ENCODE data around the gene SMG6. TPM values are rescaled to one million over a fixed set of nuclear protein-coding genes. Genes with fewer than 3 reads are reported as not detected.

Gene SMG6
- total RNA-seq, 1 donor from 2014 or later, result 26.3 TPM

DNA sequence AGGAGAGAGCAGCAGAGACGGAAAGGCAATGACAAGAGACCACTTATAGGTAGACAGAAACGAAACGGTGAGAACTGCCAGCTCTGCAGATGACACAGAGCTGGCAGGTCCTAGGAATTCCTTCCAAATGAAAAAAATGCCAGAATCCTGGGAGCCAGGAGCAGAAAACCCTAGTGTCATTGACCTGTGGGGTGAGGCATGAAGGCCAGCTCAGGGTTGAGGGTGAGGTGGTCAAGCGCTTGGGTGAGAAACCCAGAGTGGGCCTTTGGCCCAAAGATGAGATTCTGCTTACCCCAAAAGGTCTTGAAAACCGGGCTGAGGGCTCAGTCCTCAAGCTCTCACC is 239.5 kb downstream of the SMG6 start:
- no peak for DNase-seq (ENCODE audit: low read depth in 2 of 2)

DNA sequence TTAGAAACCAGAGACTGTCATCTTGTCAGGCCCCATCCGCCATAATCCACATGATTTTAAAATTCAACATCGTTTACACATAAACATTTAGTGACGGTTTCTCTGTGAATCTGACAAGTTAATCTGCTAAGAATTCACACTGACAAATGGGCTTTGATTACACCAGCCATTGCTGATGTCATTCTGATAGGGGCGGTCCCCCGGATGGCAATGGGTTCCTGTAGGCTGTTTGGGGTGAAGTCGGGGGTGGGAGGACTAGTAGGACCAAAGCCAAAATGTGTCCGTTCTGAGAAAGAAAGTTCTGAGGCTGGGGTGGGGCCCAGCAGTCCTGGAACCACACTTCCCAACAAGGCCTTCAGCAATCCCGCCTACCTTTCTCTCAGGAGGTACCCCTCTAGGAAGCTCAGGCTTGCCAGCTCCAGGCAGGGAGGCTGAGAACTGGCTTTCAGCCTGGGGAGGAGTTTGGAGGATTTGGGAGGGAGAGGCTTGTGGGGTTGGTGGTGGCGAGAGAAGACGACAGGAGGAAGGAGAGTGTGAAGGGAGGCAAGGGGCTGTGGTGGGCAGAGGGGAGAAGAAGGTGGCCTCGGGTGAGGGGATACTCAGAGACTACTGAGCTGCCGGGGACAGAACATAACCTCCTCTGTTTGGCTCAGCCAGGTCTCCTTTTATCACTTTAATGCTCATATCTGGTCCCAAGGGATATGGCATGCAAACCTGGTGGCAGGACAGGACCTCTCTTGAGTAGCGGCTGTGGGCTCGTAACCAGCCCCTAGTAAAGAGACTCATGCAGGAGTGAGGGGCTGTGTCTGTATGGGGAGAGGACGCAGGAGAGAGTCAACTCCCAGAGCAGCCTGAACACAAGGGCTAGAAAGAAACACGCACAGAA is 240.1 kb downstream of the SMG6 start:
- DNase-seq (ENCODE audit: low read depth in 2 of 2), result peak in 1 of 2 donors; percentile 29

DNA sequence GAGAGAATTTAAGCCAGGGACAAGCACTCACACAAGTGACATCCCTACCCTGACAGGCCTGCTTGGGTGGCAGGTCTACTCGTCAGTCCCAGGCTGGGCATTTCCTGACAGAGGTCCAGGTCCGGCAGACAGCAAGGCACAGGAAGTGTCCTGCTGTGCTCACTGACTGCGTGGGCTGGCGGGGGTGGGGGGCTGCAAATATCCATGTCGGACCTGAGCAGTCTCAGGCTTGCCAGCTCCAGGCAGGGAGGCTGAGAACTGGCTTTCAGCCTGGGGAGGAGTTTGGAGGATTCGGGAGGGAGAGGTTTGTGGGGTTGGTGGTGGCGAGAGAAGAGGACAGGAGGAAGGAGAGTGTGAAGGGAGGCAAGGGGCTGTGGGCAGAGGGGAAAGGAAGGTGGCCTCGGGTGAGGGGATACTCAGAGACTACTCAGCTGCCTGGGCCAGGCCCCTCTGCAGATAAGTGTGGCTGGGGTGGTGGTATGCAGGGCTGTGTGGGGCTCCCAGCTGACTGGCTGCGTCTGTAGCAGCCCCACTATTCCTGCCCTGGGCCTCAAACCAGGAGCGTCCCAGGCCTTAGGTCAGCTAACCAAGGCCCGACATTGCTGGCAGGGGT is 240.9 kb downstream of the SMG6 start:
- peak in 1 of 2 donors; percentile 68 for DNase-seq (ENCODE audit: low read depth in 2 of 2)

DNA sequence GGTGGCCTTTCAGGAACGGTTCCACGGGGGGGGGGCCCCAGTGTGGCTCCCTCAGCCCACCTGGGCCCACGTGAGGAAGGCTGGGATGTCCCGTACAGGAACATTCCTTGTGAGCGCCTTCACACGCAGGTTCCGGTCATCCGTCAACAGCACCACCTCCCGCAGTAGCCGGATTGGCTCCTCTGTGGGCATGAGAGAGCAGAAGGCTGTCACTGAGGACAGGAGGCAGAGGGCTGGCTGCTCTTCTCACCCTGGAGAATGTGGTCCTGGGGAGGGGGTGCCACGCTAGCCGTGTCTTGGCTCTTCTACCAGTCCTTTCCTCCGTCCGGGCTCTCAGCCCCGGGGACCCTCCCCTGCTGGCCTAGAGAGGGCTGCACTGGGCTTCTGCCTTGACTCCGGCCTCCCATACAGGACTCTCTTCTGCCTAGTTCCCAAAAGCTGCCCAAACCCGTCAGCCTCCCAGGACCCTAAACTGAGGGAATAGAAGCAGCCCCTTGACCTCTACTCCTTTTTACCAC is 242.1 kb downstream of the SMG6 start:
- no peak for DNase-seq (ENCODE audit: low read depth in 2 of 2)

DNA sequence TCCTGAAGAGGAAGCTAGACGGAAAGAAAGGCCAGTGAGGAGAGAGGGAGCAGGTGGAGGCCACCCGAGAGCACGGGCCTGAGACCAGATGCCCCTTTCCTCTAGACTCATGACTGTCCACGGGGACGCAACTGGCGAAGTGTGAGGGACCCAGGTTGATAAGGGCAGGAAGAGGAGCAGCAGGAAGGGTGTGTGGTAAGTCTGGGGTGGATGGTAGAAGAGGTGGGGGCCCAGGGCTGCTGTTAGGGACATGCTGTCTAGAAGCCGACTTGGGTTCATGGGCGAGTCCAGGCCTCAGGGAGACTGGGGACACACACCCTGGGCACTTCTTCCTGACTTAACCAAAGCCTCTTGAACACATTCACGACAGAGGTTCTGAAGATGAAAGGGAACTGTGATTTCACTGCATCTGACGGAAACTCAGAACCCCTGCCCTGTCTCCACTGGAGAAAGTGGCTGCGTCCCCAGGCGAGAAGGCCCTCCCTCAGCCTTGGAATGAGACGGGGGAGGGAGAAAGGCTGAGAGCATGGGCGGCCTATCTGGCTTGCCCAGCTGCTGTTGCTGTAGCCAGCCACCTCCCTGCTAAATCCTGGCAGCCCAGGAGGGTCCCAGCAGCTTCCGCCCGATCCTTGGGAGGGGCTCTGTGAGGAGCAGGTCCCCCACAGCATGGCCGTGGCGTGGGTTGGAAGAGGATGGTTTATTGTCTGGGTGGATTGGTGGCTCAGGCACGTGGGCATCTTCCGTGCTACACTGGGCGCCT is 242.7 kb downstream of the SMG6 start:
- DNase-seq (ENCODE audit: low read depth in 2 of 2), result peak in 1 of 2 donors; percentile 17

DNA sequence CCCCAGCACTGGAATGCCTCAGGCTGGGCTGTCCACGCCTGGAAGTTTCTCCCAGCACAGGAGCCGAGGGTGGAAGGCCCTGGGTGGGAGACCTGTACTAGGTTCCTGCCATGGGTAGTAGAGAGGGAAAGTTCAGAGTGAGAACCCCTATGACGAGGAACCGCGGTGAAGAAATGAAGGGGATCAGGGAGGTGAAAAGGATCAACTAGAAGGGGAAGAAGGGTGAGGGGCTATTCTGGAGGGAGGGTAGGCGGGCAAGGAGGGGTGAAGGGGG is 243.3 kb downstream of the SMG6 start:
- DNase-seq (ENCODE audit: low read depth in 2 of 2), result no peak

DNA sequence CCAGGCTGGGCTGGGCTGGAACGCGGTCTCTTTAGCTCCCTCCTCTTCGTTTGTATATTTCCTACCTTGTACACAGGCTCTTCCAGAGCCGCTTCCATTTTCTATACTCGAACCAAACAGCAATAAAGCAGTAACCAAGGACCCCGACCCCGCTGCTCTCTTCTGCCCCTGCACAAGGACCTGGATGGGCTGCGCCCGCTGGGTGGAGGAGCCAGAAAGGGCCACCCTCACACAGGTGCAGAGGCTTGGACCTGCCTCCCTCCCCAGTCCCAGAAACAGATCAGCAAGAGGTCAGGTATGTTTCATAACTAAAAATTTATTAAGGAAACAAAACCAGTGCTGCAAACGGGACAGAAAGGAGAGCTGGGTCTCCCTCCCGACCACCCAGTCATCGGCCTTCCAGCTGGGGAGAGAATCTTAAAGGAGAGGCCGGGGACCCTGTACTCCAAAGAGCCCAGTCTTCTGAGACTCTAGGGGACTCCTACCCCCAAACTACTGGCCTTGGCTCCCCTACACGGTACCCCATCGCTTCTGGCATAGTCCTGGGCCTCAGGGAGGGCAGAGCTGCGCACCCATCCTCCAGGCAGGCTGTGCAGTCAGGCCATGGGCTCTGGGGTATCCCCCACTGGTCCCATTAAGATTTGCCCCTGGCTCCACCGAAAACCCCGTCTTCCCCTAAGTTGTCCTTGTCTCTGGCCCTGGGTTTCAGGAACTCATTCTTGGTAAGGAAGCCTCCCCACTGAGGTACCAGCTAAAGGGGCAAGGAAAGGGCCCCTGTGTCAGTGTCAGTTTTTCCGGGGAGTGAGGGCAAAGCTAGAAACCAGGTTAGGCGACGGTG is 243.8 kb downstream of the SMG6 start:
- DNase-seq (ENCODE audit: low read depth in 2 of 2), result no peak

DNA sequence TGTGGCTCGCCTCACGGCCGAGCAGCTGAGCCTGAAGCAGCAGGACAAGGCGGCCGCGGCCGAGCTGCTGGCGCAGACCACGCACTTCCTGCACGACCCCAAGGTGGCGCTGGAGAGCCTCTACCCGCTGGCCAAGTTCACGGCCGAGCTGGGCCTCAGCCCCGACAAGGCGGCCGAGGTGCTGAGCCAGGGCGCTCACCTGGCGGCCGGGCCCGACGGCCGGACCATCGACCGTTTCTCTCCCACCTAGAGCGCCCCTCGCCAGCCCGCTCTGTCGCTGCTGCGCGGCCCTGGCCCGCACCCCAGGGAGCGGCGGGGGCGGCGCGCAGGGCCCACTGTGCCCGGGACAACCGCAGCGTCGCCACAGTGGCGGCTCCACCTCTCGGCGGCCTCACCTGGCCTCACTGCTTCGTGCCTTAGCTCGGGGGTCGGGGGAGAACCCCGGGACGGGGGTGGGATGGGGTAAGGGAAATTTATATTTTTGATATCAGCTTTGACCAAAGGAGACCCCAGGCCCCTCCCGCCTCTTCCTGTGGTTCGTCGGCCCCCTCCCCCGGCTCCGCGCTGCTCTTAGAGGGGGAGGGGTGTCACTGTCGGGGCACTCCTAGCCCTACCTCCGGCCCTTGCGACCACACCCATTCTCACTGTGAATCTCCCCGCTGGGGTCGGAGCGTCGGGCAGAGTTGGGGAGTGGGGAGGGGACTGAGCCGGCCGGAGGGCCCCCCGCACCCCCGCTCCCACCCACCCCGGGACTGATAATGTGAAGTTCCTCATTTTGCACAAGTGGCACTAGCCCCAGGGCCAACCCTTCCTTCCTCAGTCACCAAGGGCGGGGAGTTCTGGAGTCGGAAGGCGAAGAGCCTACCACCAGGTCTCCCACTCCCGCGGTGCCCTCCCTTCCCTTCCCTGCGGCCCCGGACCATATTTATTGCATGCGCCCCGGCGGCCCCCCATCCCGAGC is 244.7 kb downstream of the SMG6 start:
- DNase-seq (ENCODE audit: low read depth in 2 of 2), result peak in 1 of 2 donors; percentile 45

DNA sequence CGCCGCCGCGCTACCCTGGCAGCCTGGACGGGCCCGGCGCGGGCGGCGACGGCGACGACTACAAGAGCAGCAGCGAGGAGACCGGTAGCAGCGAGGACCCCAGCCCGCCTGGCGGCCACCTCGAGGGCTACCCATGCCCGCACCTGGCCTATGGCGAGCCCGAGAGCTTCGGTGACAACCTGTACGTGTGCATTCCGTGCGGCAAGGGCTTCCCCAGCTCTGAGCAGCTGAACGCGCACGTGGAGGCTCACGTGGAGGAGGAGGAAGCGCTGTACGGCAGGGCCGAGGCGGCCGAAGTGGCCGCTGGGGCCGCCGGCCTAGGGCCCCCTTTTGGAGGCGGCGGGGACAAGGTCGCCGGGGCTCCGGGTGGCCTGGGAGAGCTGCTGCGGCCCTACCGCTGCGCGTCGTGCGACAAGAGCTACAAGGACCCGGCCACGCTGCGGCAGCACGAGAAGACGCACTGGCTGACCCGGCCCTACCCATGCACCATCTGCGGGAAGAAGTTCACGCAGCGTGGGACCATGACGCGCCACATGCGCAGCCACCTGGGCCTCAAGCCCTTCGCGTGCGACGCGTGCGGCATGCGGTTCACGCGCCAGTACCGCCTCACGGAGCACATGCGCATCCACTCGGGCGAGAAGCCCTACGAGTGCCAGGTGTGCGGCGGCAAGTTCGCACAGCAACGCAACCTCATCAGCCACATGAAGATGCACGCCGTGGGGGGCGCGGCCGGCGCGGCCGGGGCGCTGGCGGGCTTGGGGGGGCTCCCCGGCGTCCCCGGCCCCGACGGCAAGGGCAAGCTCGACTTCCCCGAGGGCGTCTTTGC is 245.6 kb downstream of the SMG6 start:
- DNase-seq (ENCODE audit: low read depth in 2 of 2), result no peak

DNA sequence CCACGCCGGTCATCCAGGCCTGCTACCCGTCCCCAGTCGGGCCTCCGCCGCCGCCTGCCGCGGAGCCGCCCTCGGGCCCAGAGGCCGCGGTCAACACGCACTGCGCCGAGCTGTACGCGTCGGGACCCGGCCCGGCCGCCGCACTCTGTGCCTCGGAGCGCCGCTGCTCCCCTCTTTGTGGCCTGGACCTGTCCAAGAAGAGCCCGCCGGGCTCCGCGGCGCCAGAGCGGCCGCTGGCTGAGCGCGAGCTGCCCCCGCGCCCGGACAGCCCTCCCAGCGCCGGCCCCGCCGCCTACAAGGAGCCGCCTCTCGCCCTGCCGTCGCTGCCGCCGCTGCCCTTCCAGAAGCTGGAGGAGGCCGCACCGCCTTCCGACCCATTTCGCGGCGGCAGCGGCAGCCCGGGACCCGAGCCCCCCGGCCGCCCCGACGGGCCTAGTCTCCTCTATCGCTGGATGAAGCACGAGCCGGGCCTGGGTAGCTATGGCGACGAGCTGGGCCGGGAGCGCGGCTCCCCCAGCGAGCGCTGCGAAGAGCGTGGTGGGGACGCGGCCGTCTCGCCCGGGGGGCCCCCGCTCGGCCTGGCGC is 246.3 kb downstream of the SMG6 start:
- no peak for DNase-seq (ENCODE audit: low read depth in 2 of 2)

DNA sequence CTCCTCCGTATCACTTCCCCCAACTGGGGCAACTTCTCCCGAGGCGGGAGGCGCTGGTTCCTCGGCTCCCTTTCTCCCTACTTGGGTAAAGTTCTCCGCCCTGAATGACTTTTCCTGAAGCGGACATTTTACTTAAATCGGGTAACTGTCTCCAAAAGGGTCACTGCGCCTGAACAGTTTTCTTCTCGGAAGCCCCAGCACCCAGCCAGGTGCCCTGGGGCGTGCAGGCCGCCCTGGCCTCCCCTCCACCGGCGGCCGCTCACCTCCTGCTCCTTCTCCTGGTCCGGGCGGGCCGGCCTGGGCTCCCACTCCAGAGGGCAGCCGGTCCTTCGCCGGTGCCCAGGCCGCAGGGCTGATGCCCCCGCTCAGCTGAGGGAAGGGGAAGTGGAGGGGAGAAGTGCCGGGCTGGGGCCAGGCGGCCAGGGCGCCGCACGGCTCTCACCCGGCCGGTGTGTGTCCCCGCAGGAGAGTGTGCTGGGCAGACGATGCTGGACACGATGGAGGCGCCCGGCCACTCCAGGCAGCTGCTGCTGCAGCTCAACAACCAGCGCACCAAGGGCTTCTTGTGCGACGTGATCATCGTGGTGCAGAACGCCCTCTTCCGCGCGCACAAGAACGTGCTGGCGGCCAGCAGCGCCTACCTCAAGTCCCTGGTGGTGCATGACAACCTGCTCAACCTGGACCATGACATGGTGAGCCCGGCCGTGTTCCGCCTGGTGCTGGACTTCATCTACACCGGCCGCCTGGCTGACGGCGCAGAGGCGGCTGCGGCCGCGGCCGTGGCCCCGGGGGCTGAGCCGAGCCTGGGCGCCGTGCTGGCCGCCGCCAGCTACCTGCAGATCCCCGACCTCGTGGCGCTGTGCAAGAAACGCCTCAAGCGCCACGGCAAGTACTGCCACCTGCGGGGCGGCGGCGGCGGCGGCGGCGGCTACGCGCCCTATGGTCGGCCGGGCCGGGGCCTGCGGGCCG is 247.1 kb downstream of the SMG6 start:
- DNase-seq (ENCODE audit: low read depth in 2 of 2), result peak in 1 of 2 donors; percentile 45

DNA sequence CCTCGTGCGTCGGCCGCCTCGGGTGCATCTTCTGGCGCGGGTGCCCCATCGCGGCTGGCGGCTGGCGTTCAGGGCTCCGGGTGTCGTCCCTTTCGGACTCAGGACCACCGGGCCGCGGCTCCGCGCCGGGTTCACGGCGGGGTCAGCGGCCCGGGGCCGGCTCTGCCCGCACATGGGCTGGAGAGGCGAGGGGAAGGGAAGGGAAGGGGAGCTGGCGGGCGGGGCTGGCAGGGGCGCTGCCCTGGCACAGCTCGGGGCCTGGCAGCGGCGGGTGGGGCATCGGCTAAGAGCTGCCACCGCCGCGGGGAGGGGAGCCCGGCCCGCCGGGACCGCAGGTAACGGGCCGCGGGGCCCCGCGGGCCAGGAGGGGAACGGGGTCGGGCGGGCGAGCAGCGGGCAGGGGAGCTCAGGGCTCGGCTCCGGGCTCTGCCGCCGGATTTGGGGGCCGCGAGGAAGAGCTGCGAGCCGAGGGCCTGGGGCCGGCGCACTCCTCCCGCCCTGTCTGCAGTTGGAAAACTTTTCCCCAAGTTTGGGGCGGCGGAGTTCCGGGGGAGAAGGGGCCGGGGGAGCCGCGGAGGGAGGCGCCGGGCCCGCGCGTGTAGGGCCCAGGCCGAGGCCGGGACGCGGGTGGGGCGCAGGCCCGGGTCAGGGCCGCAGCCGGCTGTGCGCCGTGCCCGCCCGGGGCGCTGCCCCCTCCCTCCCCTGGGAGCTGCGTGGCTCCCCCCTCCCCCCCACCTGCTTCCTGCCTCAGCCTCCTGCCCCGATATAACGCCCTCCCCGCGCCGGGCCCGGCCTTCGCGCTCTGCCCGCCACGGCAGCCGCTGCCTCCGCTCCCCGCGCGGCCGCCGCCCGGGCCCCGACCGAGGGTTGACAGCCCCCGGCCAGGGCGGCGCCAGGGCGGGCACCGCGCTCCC is 248.0 kb downstream of the SMG6 start:
- peak in 1 of 2 donors; percentile 60 for DNase-seq (ENCODE audit: low read depth in 2 of 2)

DNA sequence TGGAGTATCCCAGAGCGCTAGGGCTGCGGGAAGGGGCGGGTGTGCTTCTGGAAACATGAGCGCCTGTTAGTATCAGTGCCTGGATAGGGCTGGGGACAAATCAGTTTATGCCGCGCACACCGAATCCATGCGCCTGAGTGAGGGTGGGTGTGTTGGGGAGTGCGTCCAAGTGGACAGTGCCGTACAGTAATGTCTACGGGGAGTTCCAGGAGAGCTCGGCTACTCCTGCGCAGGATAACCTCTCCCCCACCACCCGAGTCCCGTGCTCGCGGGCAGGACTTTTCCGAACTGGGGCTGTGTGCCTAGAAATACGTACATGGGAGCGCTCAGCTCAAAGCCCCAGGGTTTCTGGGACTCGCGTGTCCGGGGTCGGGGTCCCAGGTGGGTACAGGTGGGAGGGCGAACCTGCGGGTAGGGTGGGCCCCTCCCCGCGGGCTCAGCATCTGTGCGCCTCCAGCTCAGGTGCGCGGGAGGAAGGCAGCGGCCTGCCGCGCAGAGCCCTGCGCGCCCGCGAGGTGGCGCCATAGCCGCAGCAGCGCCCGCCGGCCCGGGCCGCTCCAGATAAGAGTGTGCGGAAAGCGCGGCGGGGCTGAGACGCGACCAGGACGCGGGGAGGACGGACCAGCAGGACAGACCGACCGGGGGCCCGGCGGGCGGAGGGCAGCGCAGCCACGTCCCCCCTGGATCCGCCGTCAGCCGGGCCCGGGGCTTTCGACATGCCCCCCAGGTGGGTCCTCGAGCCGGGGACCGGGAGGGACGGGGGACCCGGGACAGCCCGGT is 248.9 kb downstream of the SMG6 start, which contains the start of gene HIC1:
Gene HIC1, plus strand, starts transcription at position 592 of the 780 bp plus-strand sequence. CDS start 1,588 bp downstream, outside the sequence.
- DNase-seq (ENCODE audit: low read depth in 2 of 2), result peak in 1 of 2 donors; percentile 83

DNA sequence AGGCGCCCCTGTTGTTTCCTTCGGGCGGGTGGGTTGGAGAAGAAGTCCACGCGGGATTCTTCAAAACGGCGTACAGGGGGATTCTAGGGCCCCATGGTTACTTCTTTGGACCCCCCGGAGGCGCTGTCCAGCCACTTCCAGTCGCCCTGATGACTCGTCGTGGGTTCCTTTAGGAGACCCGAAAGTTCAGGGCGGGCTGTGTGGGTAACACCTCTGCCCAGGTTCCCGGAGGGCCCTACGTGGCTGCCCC is 249.4 kb downstream of the SMG6 start:
- no peak for DNase-seq (ENCODE audit: low read depth in 2 of 2)

DNA sequence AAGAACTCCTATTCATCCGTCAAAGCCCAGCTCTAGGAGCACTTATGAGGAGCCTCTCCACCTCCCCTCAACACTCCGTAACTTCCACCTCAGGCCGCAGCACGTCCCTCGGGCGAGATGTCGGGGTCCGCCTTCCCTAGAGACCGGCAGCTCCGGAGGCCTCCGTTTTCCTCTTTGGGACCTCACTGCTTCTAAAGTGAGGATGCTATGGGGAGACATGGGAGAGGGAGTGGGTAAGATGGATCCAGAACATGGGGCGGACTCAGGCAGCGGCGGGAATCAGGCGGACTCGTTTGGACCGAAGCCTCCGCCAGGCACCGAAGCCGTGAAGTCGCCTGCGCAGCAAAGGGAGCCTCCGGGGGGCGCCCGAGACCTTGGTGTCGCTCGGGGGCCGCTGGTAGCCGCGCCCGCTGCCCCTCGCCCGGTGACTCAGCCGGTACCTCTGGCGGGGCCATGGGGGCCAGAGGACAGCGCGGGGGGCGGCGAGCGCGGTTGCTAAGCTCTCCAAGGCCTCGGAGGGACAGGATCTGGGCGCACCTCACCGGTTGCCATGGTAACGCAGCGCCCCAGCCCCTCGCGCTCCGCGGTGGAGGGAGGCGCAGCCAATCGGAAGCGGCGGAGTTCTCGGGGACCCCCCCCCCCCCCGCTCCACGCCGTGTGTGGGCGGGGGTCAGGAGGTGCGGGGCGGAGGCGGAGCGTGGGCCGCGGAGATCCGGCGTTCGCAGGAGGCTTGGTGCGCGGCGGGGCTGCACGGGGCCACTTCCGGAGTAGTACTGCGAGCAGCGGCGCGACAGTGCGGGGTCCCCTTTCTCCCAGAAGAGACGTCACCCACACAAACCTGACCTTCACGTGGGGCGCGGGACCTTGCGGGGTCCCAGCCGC is 250.0 kb downstream of the SMG6 start:
- DNase-seq (ENCODE audit: low read depth in 2 of 2), result peak in 1 of 2 donors; percentile 86
